NCI-H1694 (cell line): ENCODE measurements around the gene TNFRSF25.
"Not testable (repeated sequence)": the region's sequence is repeated elsewhere in the genome, so short reads cannot be mapped to it uniquely, and the experiment has no call there.

ENCODE experiments used
- DNase-seq: peaks from one replicate; lab custom pipeline; 2025; lab: John Stamatoyannopoulos, UW

Gene TNFRSF25

GRCh38 chr1:6450943-6451373 is 15.0 kb downstream of the TNFRSF25 start:
- no peak for DNase-seq

GRCh38 chr1:6450486-6450885 is 15.5 kb downstream of the TNFRSF25 start:
- DNase-seq, result not testable (repeated sequence)

GRCh38 chr1:6450005-6450450 is 15.9 kb downstream of the TNFRSF25 start:
- DNase-seq, result no peak

- DNase-seq, result no peak
Observed at GRCh38 chr1:6448749-6449631, 17.0 kb downstream of the TNFRSF25 start.

GRCh38 chr1:6447818-6448748 is 17.9 kb downstream of the TNFRSF25 start:
- no peak for DNase-seq

GRCh38 chr1:6447016-6447817 is 18.8 kb downstream of the TNFRSF25 start:
- no peak for DNase-seq

- DNase-seq, result no peak
Observed at GRCh38 chr1:6446665-6447015, 19.3 kb downstream of the TNFRSF25 start.

GRCh38 chr1:6445929-6446328 is 20.0 kb downstream of the TNFRSF25 start:
- DNase-seq, result not testable (repeated sequence)

- no peak for DNase-seq
Observed at GRCh38 chr1:6445062-6445763, 20.8 kb downstream of the TNFRSF25 start.

GRCh38 chr1:6444377-6444776 is 21.6 kb downstream of the TNFRSF25 start:
- DNase-seq, result no peak

GRCh38 chr1:6443339-6444115 is 22.4 kb downstream of the TNFRSF25 start:
- no peak for DNase-seq

- DNase-seq, result no peak
Observed at GRCh38 chr1:6441586-6441985, 24.4 kb downstream of the TNFRSF25 start.

- DNase-seq, result no peak
Observed at GRCh38 chr1:6440198-6441126, 25.5 kb downstream of the TNFRSF25 start.

- peak; percentile 64 for DNase-seq
Observed at GRCh38 chr1:6438047-6438525, 27.9 kb downstream of the TNFRSF25 start.

GRCh38 chr1:6437012-6437700 is 28.8 kb downstream of the TNFRSF25 start:
- DNase-seq, result peak; percentile 85

- not testable (repeated sequence) for DNase-seq
Observed at GRCh38 chr1:6436277-6436676, 29.7 kb downstream of the TNFRSF25 start.

GRCh38 chr1:6435547-6435946 is 30.4 kb downstream of the TNFRSF25 start:
- no peak for DNase-seq

- no peak for DNase-seq
Observed at GRCh38 chr1:6435129-6435528, 30.8 kb downstream of the TNFRSF25 start.
